GM19397 (cell line): ENCODE results near the gene PIK3CB.

ENCODE experiments used
- ATAC-seq: cut with Tn5 transposase; IDR thresholded peaks from one replicate; pipeline ENCODE4 v1.9.1; 2021; ENCODE audit warnings: mild to moderate bottlenecking, moderate library complexity; ENCODE audit not compliant: unreplicated experiment

The PIK3CB gene

DNA sequence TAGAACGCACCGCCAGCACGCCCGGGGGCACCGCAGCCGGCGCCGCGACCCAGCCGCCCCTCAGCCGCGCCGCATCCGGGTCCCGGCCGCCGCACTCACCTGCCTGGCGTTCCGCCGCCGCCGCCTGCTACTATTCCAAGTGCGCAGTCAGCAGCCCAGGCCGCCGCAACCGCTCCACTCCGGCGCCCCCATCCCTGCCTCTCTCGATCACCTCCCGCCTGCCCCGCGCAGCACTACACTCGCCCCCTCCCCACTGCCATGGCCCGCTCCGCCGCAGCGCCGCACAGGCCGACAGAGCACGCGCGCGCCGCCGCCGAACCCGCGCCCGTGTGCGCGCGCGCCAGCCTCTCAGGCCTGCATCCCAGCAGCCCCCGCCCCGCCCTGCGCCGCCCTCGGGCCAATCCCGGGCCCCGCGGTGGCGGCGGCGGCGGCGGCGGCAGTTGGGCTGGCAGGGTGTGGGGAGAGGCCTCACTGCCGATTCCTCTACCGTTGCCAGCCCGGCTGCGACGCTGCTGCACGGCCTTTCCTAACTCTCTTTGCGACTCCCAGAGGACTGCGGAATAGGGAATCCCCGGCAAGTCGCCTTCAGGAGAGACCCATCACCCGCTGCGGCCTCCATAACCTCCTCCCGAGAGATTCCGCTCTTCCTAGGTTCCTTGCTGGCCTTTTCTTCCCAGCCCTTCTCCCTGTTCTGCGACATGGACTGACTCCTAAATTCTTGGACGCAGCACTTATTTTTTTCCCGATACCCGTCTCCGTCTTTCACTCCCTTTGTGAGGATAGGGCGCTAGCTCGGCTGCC is at the start of gene PIK3CB:
Gene PIK3CB, minus strand, starts transcription at position 333 of the 801 bp plus-strand sequence. CDS start 75,585 bp downstream, outside the sequence.
- ATAC-seq, result peak; percentile 95

DNA sequence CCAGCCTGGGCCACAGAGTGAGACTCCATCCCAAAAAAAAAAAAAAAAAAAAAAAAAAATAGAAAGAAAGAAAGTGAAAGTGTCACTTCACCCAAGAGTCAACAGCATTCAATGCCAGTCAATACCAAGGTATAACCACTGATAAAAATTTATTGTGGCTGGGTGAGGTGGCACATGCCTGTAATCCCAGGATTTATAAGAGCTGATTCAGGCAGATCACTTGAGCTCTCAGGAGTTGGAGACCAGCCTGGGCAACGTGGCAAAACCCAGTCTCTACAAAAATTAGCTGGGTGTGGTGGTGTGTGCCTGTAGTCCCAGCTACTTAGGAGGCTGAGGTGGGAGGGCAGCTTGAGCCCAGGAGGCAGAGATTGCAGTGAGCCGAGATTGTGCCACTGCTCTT is 46.5 kb upstream of the PIK3CB start:
- no peak for ATAC-seq

DNA sequence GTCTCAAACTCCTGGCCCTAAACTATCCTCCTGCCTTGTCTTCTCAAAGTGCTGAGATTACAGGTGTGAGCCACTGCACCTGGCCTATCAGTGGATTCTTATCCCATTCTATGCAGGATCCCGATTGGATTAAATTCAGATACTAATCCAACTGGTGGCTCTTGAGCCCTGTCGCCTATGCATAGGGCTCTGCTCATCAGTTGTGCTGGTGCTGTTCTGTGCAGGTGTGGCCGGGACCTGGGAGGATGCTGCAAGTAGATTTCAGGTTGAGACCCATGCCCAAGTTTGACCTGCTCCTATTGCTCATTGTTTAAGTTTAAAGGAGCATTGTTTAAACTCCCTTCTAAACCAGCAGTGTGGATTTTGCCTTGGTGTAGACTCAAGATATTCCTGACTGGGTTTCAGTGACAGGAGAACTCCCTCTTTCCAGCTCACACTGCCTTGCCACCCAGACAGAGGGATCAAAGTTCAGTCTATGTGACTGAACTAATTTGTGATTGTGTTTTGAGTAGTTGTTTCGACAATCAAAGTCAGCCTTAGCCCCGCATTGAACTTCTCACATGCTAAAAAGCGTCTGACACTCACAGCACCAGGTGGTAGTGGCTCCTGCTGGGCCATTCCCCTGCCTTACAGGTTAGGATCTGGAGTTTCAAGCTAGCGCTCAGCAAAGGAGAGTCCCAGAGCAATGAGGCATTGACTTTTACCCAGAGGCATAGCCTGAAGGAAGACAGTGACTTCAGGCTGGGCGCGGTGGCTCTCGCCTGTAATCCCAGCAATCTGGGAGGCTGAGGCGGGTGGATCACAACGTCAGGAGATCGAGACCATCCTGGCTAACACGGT is 45.0 kb upstream of the PIK3CB start:
- ATAC-seq, result no peak

GRCh38 chr3:138877226-138877625 is 42.5 kb upstream of the PIK3CB start:
- no peak for ATAC-seq

- no peak for ATAC-seq
These were observed 41.3 kb upstream of the PIK3CB start for GRCh38 chr3:138875754-138876664.

DNA sequence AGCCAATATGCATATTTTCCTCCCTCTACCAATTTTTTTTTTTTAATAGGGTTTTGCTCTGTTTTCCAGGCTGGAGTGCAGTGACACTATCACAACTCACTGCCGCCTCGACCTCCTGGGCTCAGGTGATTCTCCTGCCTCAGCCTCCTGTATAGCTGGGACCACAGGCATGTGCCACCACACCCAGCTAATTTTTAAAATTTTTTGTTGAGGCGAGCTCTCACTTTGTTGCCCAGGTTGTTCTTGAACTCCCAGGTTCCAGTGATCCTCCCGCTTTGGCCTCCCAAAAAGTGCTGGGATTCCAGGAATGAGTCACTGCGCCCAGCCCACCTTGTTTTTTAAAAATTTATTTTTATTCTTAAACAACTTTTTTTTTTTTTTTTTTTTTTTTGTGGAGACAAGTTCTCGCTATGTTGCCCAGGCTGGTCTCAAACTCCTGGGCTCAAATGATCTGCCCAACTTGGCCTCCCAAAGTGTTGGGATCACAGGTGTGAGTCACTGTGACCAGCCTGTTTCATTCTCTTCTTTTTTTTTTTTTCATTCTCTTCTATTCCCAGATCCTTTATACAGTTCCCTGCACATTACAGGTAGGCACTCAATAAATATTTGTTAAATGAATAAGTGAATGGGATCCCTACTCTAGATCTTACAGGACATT is 40.5 kb upstream of the PIK3CB start:
- no peak for ATAC-seq

GRCh38 chr3:138873471-138874278 is 38.9 kb upstream of the PIK3CB start:
- no peak for ATAC-seq

DNA sequence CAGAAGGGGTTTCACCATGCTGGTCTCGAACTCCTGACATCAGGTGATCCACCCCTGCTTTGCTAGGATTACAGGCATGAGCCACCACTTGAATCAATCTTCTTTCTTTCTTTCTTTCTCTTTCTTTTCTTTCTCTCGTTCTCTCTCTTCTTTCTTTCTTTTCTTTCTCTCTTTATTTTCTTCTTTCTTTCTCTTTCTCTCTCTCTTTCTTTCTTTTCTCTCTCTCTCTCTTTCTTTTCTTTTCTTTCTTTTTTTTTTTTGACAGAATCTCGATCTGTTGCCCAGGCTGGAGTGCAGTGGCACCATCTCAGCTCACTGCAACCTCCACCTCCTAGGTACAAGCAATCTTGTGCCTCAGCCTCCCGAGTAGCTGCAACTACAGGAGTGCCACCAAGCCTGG is 37.9 kb upstream of the PIK3CB start:
- ATAC-seq, result no peak

- no peak for ATAC-seq
These were observed 33.3 kb upstream of the PIK3CB start for GRCh38 chr3:138867996-138868395.

DNA sequence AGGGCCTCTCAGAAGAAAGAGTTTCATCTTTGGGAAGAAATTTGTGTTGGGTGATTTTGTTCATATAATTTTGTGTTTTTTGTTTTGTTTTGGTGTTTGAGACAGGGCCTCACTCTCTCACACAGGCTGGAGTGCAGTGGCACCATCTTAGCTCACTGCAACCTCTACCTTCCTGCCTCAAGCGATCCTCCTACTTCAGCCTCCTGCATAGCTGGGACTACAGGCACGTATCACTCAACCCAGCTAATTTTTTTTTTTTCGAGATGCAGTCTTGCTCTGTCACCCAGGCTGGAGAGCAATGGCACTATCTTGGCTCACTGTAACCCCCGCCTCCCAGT is 29.0 kb upstream of the PIK3CB start:
- ATAC-seq, result no peak

DNA sequence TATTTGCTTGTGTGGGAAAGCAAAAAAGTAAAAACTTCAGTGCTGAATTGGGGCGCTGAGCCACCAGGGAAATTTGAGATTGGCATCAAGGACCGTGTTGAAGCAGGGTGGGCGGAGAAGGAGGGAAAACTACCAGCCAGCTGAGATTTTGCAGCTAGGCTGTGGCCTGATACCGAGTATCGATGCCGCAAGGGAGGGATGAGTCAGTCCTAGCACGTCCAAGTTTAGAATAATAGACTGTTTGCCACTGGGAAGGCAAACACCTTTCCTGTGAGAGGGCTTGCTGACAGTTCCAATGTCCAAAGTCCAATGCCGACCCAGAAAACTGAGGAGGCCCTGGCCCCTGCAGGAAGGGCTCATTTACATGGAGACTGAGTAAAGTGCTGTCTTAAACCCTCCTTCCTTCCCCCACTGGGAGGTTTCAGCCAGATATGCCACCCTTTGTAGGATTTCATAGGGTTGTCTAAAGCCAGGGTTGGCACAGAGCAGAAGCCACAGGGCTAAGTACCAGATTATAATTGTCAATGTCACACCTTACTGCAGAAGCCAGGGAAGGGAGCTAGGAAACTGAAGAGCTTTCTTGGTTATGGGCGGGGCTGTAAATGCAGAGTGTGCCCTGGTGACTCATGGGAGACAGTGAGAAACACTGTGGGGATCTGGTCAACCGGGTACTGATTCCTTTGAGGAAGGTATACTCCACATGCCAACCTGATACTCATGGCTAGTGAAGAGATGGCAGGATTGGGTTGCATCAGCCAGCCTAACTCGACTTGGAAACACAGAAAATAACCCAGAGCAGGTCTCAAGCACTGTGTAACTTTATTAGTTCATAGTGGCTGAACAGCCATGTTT is 28.4 kb upstream of the PIK3CB start:
- no peak for ATAC-seq

- no peak for ATAC-seq
These were observed 27.8 kb upstream of the PIK3CB start for GRCh38 chr3:138862531-138862923.

GRCh38 chr3:138861798-138862197 is 27.1 kb upstream of the PIK3CB start:
- no peak for ATAC-seq

DNA sequence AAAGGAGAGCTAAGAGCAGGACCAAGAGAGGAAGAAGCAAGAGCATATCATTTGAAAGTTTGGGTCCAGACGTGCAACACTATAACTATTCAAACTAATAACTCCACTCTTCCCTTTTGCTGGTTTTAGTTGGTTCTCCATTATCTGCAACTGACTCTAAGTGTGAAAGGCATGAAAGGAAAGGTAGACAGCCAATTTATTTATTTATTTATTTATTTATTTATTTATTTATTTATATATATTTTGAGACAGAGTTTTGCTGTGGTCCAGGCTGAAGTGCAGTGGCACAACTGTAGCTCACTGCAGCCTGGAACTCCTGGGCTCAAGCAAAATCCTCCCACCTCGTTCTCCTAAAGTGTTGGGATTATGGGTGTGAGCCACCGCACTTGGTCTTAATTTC is 22.1 kb upstream of the PIK3CB start:
- ATAC-seq, result no peak

DNA sequence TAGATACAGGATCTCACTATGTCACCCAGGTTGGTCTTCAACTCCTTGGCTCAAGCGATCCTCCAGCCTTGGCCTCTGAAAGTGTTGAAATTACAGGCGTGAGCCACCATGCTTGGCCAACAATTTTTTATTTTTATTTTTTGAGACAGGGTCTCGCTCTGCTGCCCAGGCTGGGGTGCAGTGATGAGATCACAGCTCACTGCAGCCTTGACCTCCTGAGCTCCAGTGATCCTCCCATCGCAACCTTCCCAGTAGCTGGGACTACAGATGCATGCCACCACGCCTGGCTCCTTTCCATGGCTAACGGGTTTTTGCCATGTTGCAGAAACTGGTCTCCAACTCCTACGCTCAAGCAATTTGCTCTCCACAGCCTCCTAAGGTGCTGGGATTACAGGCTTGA is 20.2 kb upstream of the PIK3CB start:
- ATAC-seq, result no peak

GRCh38 chr3:138854204-138854603 is 19.5 kb upstream of the PIK3CB start:
- no peak for ATAC-seq

DNA sequence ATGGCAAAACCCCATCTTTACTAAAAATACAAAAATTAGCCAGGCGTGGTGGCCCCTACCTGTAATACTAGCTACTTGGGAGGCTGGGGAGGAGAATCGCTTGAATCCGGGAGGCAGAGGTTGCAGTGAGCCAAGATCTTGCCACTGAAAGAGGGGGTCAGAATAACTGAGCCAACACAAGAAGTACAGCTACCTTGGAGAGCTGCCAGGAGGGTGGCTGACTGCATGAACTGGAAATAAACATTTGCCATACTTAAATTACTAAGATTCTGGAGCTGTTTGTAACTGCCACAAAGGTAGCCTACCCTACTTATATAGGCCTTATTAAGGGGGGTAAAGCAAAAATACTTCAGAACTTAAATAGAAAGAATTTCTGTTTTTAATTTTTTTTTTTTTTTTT is 15.4 kb upstream of the PIK3CB start:
- no peak for ATAC-seq

DNA sequence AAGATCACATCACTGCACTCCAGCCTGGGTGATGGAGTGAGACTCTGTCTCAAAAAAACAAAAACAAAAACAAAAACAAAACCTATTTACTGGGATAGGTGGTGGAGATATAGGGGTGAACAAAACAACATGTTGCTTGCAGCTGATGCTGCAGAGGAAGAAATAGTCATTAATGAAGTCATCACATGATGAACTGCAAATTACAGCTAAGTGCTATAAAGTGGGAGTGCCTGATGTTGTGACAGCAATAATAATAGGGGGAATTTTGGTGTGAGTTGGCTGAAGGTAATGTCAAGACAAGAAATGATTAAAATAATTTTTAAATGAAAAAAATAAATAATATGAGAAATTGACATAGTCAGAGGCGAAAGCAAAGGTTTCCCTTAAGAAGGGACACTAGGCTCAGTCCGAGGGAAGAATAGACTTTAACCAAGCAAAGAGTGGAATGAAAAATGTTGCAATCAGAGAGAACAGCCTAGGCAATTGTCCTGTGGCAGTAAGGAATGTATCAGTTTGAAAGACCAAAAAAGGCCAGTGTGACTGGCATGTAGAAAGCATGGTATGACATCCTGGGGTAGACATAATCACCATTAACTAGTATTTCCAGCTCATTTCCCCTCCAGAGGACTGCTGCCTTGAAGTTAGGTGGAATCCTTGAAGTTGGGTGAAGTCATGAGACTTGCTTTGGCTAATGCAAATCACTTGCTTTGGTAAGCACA is 14.7 kb upstream of the PIK3CB start:
- ATAC-seq, result no peak
